ENCODE data around the gene ACSM6. TPM values are rescaled to one million over a fixed set of nuclear protein-coding genes. Genes with fewer than 3 reads are reported as not detected.

The ACSM6 gene, protein sequence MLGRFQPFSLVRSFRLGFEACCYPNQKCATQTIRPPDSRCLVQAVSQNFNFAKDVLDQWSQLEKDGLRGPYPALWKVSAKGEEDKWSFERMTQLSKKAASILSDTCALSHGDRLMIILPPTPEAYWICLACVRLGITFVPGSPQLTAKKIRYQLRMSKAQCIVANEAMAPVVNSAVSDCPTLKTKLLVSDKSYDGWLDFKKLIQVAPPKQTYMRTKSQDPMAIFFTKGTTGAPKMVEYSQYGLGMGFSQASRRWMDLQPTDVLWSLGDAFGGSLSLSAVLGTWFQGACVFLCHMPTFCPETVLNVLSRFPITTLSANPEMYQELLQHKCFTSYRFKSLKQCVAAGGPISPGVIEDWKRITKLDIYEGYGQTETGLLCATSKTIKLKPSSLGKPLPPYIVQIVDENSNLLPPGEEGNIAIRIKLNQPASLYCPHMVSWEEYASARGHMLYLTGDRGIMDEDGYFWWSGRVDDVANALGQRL
- not detected in 2 replicates for polyA plus RNA-seq (2013)

- H3K4me3 ChIP-seq (ENCODE audit: low read depth, low read length): no peak within 1 kb of the TSS
- DNase-seq: no peak
- H3K79me2 ChIP-seq (ENCODE audit: control insufficient read depth, insufficient read depth, low read length, poor library complexity): no peaks in the 10 kb centered on the region
- H4K91ac ChIP-seq (ENCODE audit: low read depth, low read length): no peak within 1 kb of the TSS
- no peak within 1 kb of the TSS for H3K27ac ChIP-seq (ENCODE audit: low read depth, low read length)
- H3K4ac ChIP-seq (ENCODE audit: low read depth, low read length): no peak within 1 kb of the TSS
- H3K18ac ChIP-seq (ENCODE audit: low read length): no peak within 1 kb of the TSS
- no peaks in the 10 kb centered on the region for H3K36me3 ChIP-seq (ENCODE audit: control insufficient read depth in 1 of 2, insufficient read depth in 2 of 2, low read length in 2 of 2)
- H3K23ac ChIP-seq (ENCODE audit: low read length): no peak within 1 kb of the TSS
- H3K14ac ChIP-seq (ENCODE audit: low read length): no peak within 1 kb of the TSS
- WGBS (ENCODE audit: extremely low coverage, insufficient coverage, insufficient read length): no CpG with 5 or more reads among the region's 1 CpG
- no peak within 1 kb of the TSS for H2BK5ac ChIP-seq (ENCODE audit: low read depth, low read length, poor library complexity)
- H2BK120ac ChIP-seq (ENCODE audit: insufficient read depth, low read length, poor library complexity): no peak within 1 kb of the TSS
- no peak within 1 kb of the TSS for H4K8ac ChIP-seq (ENCODE audit: low read depth, low read length)
- no peak within 1 kb of the TSS for H3K4me2 ChIP-seq (ENCODE audit: low read length)
- H2AK5ac ChIP-seq (ENCODE audit: low read length): no peak within 1 kb of the TSS
- H4K12ac ChIP-seq (ENCODE audit: low read depth, low read length): no peak within 1 kb of the TSS
- H3K27me3 ChIP-seq (ENCODE audit: insufficient read depth, low read length): no peaks in the 10 kb centered on the region
- H3K9ac ChIP-seq (ENCODE audit: low read length): no peak within 1 kb of the TSS
- no peaks in the 10 kb centered on the region for H3K79me1 ChIP-seq (ENCODE audit: low read length)
- no peak within 1 kb of the TSS for H2AFZ ChIP-seq (ENCODE audit: insufficient read depth, low read length, poor library complexity)
- H2BK12ac ChIP-seq (ENCODE audit: low read length): no peak within 1 kb of the TSS
- no peaks in the 10 kb centered on the region for H3K4me1 ChIP-seq (ENCODE audit: control insufficient read depth in 1 of 2, insufficient read depth in 2 of 2, low read length in 2 of 2)
- no peaks in the 10 kb centered on the region for H3K9me3 ChIP-seq (ENCODE audit: insufficient read depth, low read depth, low read length)
Measured at GRCh38 chr10:95193944-95194343, at the start of gene ACSM6. ACSM6 (plus strand) TSS chr10:95194238; CDS start chr10:95194486, 248 bp downstream.

GRCh38 chr10:95168694-95169093, 25.3 kb upstream of the ACSM6 start:
- Histone ChIP-seq H3K23ac (ENCODE audit: low read length) (no peak overlapping the region), H3K4me3 (ENCODE audit: low read depth, low read length) (no peak overlapping the region), H2AK5ac (ENCODE audit: low read length) (no peak overlapping the region), H2BK120ac (ENCODE audit: insufficient read depth, low read length, poor library complexity) (no peak overlapping the region), H2BK12ac (ENCODE audit: low read length) (no peak overlapping the region), H3K18ac (ENCODE audit: low read length) (no peak overlapping the region), H4K8ac (ENCODE audit: low read depth, low read length) (no peak overlapping the region), H3K4me2 (ENCODE audit: low read length) (no peak overlapping the region), H3K9ac (ENCODE audit: low read length) (no peak overlapping the region), H3K14ac (ENCODE audit: low read length) (no peak overlapping the region), H3K79me2 (ENCODE audit: control insufficient read depth, insufficient read depth, low read length, poor library complexity) (no peaks in the 10 kb centered on the region), H3K4ac (ENCODE audit: low read depth, low read length) (no peak overlapping the region), H3K36me3 (ENCODE audit: control insufficient read depth in 1 of 2, insufficient read depth in 2 of 2, low read length in 2 of 2) (no peaks in the 10 kb centered on the region), H3K4me1 (ENCODE audit: control insufficient read depth in 1 of 2, insufficient read depth in 2 of 2, low read length in 2 of 2) (no peaks in the 10 kb centered on the region), H3K9me3 (ENCODE audit: insufficient read depth, low read depth, low read length) (no peaks in the 10 kb centered on the region), H4K12ac (ENCODE audit: low read depth, low read length) (no peak overlapping the region), H3K27me3 (ENCODE audit: insufficient read depth, low read length) (no peaks in the 10 kb centered on the region), H3K27ac (ENCODE audit: low read depth, low read length) (no peak overlapping the region), H2AFZ (ENCODE audit: insufficient read depth, low read length, poor library complexity) (no peak overlapping the region), H4K91ac (ENCODE audit: low read depth, low read length) (no peak overlapping the region), H2BK5ac (ENCODE audit: low read depth, low read length, poor library complexity) (no peak overlapping the region), H3K79me1 (ENCODE audit: low read length) (no peaks in the 10 kb centered on the region)
- DNase-seq: no peak
- WGBS (ENCODE audit: extremely low coverage, insufficient coverage, insufficient read length): no CpG with 5 or more reads among the region's 4 CpGs

DNA sequence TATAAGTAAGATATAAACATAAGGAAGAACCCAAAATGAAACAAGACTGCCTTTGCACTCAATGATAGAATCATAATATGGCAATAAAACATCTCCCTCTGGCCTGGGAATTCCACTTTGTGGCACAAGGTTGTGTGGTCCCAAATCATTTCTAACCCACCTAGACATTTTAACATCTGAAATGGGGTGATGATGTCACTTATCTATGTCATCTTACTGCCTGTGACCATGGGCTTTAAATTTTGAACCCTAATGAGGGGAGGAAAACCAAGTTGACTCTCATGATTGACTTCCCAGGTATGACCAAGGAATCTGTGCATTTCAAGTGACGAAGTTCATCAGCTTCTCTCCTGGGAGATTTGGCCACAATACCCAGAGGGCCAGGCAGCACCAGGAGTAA, 24.5 kb upstream of the ACSM6 start:
- Histone ChIP-seq H3K79me1 (ENCODE audit: low read length) (no peaks in the 10 kb centered on the region), H3K4me3 (ENCODE audit: low read depth, low read length) (no peak overlapping the region), H4K8ac (ENCODE audit: low read depth, low read length) (no peak overlapping the region), H3K14ac (ENCODE audit: low read length) (no peak overlapping the region), H2AK5ac (ENCODE audit: low read length) (no peak overlapping the region), H3K9me3 (ENCODE audit: insufficient read depth, low read depth, low read length) (no peaks in the 10 kb centered on the region), H3K79me2 (ENCODE audit: control insufficient read depth, insufficient read depth, low read length, poor library complexity) (no peaks in the 10 kb centered on the region), H3K9ac (ENCODE audit: low read length) (no peak overlapping the region), H3K4me1 (ENCODE audit: control insufficient read depth in 1 of 2, insufficient read depth in 2 of 2, low read length in 2 of 2) (no peaks in the 10 kb centered on the region), H2BK120ac (ENCODE audit: insufficient read depth, low read length, poor library complexity) (no peak overlapping the region), H2BK12ac (ENCODE audit: low read length) (no peak overlapping the region), H3K27ac (ENCODE audit: low read depth, low read length) (no peak overlapping the region), H3K4me2 (ENCODE audit: low read length) (no peak overlapping the region), H2BK5ac (ENCODE audit: low read depth, low read length, poor library complexity) (no peak overlapping the region), H4K12ac (ENCODE audit: low read depth, low read length) (no peak overlapping the region), H3K36me3 (ENCODE audit: control insufficient read depth in 1 of 2, insufficient read depth in 2 of 2, low read length in 2 of 2) (no peaks in the 10 kb centered on the region), H3K27me3 (ENCODE audit: insufficient read depth, low read length) (no peaks in the 10 kb centered on the region), H4K91ac (ENCODE audit: low read depth, low read length) (no peak overlapping the region), H3K23ac (ENCODE audit: low read length) (no peak overlapping the region), H3K18ac (ENCODE audit: low read length) (no peak overlapping the region), H2AFZ (ENCODE audit: insufficient read depth, low read length, poor library complexity) (no peak overlapping the region), H3K4ac (ENCODE audit: low read depth, low read length) (no peak overlapping the region)
- WGBS (ENCODE audit: extremely low coverage, insufficient coverage, insufficient read length): no CpG with 5 or more reads among the region's 1 CpG
- DNase-seq: no peak

- Histone ChIP-seq H2BK12ac (ENCODE audit: low read length) (no peak overlapping the region), H3K27me3 (ENCODE audit: insufficient read depth, low read length) (no peaks in the 10 kb centered on the region), H3K79me2 (ENCODE audit: control insufficient read depth, insufficient read depth, low read length, poor library complexity) (no peaks in the 10 kb centered on the region), H3K4me1 (ENCODE audit: control insufficient read depth in 1 of 2, insufficient read depth in 2 of 2, low read length in 2 of 2) (no peaks in the 10 kb centered on the region), H4K12ac (ENCODE audit: low read depth, low read length) (no peak overlapping the region), H3K79me1 (ENCODE audit: low read length) (no peaks in the 10 kb centered on the region), H3K18ac (ENCODE audit: low read length) (no peak overlapping the region), H3K36me3 (ENCODE audit: control insufficient read depth in 1 of 2, insufficient read depth in 2 of 2, low read length in 2 of 2) (no peaks in the 10 kb centered on the region), H3K4ac (ENCODE audit: low read depth, low read length) (no peak overlapping the region), H3K9ac (ENCODE audit: low read length) (no peak overlapping the region), H2BK5ac (ENCODE audit: low read depth, low read length, poor library complexity) (no peak overlapping the region), H3K4me2 (ENCODE audit: low read length) (no peak overlapping the region), H3K9me3 (ENCODE audit: insufficient read depth, low read depth, low read length) (no peaks in the 10 kb centered on the region), H2AFZ (ENCODE audit: insufficient read depth, low read length, poor library complexity) (no peak overlapping the region), H2AK5ac (ENCODE audit: low read length) (no peak overlapping the region), H3K27ac (ENCODE audit: low read depth, low read length) (no peak overlapping the region), H3K23ac (ENCODE audit: low read length) (no peak overlapping the region), H3K4me3 (ENCODE audit: low read depth, low read length) (no peak overlapping the region), H4K8ac (ENCODE audit: low read depth, low read length) (no peak overlapping the region), H2BK120ac (ENCODE audit: insufficient read depth, low read length, poor library complexity) (no peak overlapping the region), H3K14ac (ENCODE audit: low read length) (no peak overlapping the region), H4K91ac (ENCODE audit: low read depth, low read length) (no peak overlapping the region)
- DNase-seq: no peak
- WGBS (ENCODE audit: extremely low coverage, insufficient coverage, insufficient read length): no CpG with 5 or more reads among the region's 2 CpGs
Measured at GRCh38 chr10:95170790-95171189, 23.2 kb upstream of the ACSM6 start.
